GM08714 (cell line): ENCODE results near the gene PRRC2C.

Experiments
- H3K4me3 ChIP-seq: fragments of 200-500 bp; sonication (Bioruptor generic); 2 replicates; pipeline ENCODE4 v1.5.1; 2014; ENCODE audit warnings: mild to moderate bottlenecking, low read length, inconsistent platforms
- ZNF274 ChIP-seq: IDR thresholded peaks from 2 replicates; pipeline ENCODE4 v1.6.1; 2012; ENCODE audit warnings: mild to moderate bottlenecking, low read depth, low read length

Gene PRRC2C

DNA sequence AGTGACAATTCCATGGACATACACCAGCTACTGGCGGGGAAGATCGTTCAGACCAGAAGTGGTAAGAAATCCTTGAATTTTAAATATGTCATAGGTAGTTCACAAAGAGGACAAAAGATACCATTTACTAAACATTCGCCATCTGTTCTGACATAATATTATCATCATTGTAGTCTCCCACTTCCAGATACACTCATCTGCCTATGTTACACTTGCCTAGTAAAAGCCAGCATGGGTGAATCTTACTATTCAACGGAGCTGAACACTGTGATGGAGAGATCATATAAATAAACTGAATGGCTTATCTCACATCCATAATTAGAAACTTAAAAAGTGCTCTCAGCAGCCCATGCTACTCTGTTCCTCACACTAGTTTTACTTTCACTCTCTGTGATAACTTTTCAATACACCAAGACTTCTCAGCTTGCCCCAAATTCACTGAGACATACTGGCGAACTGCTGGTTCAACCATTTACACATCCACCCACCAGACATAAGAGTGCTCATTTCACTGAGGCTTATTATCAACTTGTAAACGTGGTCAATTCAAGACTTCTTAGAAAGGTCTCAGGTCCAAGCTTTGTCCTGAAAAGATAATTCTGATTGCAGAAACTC is 463 bp upstream of the PRRC2C start:
- peak overlapping the region; percentile 87 for H3K4me3 ChIP-seq
- TF ChIP-seq ZNF274: no peak

- peak overlapping the region; percentile 87 for H3K4me3 ChIP-seq
- TF ChIP-seq ZNF274: no peak
These were observed 754 bp downstream of the PRRC2C start for GRCh38 chr1:171486048-171486519.

- no peak for TF ChIP-seq ZNF274
- H3K4me3 ChIP-seq: peak overlapping the region; percentile 87; the same call in 1 of the 2 replicates
These were observed 1.7 kb downstream of the PRRC2C start for GRCh38 chr1:171487038-171487437.

GRCh38 chr1:171488190-171488929 is 3.0 kb downstream of the PRRC2C start:
- no peak overlapping the region; the same call in 1 of the 2 replicates for H3K4me3 ChIP-seq
- TF ChIP-seq ZNF274: no peak

GRCh38 chr1:171494076-171494475 is 8.7 kb downstream of the PRRC2C start:
- no peak for TF ChIP-seq ZNF274
- H3K4me3 ChIP-seq: no peak overlapping the region

GRCh38 chr1:171495444-171495843 is 10.1 kb downstream of the PRRC2C start:
- TF ChIP-seq ZNF274: no peak

GRCh38 chr1:171500304-171500703 is 15.0 kb downstream of the PRRC2C start:
- no peak for TF ChIP-seq ZNF274
- H3K4me3 ChIP-seq: no peak overlapping the region

More at GRCh38 chr1:171495444-171495843, 10.1 kb downstream of the PRRC2C start:
- no peak overlapping the region for H3K4me3 ChIP-seq

GRCh38 chr1:171500803-171501202 is 15.5 kb downstream of the PRRC2C start:
- no peak for TF ChIP-seq ZNF274
- H3K4me3 ChIP-seq: no peak overlapping the region; the same call in 1 of the 2 replicates

DNA sequence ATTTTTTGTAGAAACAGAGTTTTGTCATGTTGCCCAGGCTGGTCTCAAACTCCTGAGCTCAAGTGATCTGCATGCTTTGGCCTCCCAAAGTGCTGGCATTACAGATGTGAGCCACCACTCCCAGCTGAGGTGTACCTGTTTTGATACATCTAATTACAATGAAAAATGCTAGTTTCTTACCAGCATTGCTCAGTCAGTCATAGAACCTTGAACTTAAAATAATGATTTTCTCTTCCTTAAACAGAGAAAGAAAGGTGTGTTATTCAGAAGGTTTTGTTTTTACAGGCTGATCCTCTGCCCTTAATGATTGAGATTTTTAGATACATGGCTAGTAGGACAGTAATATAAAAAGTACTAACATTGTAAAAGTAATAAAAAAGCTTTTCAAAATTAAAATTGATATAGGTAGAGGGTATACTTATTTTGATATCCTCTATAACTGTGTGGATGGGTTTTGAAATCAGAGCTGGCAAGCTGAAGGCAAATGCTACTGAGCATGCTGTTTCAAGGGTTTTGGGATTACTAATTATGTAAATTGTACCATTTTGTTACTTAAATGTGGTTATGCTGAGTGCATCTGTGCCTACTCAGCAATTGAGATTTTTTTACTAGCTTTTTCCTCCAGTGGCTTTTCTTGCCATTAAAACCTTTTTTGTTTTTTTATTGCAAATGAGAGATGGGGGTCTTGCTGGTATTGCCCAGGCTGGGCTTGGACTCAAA is 16.1 kb downstream of the PRRC2C start:
- TF ChIP-seq ZNF274: no peak
- no peak overlapping the region; the same call in 1 of the 2 replicates for H3K4me3 ChIP-seq

- H3K4me3 ChIP-seq: no peak overlapping the region
- no peak for TF ChIP-seq ZNF274
These were observed 21.4 kb downstream of the PRRC2C start for GRCh38 chr1:171506525-171507304.

GRCh38 chr1:171507435-171507834 is 22.1 kb downstream of the PRRC2C start:
- TF ChIP-seq ZNF274: no peak

GRCh38 chr1:171509191-171509590 is 23.9 kb downstream of the PRRC2C start:
- H3K4me3 ChIP-seq: no peak overlapping the region
- no peak for TF ChIP-seq ZNF274

More at GRCh38 chr1:171507435-171507834, 22.1 kb downstream of the PRRC2C start:
- no peak overlapping the region for H3K4me3 ChIP-seq

- H3K4me3 ChIP-seq: no peak overlapping the region
- no peak for TF ChIP-seq ZNF274
These were observed 28.4 kb downstream of the PRRC2C start for GRCh38 chr1:171513743-171514142.

DNA sequence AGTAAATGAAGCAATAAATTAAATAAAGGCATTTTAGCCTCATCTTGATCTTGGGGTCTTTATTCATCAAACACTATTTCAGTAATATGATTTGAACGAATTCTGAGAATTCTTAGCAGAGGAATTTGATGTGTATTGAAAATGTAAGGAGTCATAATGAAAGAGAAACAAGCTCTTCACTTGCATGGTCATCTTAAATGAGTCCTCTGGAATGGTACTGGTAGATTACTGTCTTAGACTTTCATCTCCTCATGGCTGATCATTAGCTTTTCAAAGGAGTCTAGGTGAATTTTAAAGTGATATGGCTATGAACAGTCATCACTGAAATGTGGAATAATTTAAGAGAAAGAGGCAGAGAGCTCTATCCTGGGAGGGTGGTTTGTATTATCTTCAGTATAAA is 30.0 kb downstream of the PRRC2C start:
- H3K4me3 ChIP-seq: no peak overlapping the region
- TF ChIP-seq ZNF274: no peak
